ENCODE data around the gene CTSH.

CTSH gene

DNA sequence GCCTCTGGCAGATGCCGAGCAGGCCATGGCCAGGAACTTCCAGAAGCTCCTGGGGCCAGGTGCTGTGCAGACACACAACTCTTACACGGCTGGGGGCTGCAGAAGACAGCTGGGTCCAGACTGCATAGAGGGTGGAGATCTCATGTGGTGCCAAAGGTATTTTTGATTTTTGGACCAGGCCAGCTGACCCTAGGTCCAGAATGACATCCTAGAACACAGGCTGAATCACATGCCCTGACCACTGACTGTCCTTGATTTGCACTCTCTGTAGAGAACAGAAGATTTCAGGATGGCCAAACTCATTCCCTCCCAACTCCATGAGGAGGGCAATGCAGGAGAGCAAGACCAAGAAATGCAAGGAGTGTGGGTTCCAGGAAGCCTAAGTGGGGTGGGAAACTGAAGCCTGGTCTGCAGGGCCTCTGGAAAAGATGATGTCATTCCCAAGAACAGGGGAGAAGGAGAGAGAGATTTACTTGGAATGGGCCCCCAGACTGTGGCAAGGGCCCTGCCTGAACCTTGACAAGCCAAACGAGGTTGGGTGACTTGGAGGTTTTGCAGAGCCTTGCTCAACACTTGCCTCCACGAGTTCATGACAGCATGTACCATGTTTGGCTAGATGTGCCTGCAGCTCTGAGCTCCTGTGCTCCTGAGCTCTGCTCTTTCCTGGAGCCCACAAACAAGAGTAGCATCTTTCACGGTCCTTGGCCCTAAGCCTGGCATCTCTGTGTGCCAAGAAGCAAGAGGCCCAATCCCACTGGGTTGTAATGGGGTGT lies 38.5 kb upstream of the CTSH start:
- ChIA-PET POLR2A (ENCODE audit: low non-redundant PET) (no interaction called here), CTCF (no interaction called here)
- no peak overlapping the region for H3K27ac ChIP-seq
- TF ChIP-seq, protein P1, sequence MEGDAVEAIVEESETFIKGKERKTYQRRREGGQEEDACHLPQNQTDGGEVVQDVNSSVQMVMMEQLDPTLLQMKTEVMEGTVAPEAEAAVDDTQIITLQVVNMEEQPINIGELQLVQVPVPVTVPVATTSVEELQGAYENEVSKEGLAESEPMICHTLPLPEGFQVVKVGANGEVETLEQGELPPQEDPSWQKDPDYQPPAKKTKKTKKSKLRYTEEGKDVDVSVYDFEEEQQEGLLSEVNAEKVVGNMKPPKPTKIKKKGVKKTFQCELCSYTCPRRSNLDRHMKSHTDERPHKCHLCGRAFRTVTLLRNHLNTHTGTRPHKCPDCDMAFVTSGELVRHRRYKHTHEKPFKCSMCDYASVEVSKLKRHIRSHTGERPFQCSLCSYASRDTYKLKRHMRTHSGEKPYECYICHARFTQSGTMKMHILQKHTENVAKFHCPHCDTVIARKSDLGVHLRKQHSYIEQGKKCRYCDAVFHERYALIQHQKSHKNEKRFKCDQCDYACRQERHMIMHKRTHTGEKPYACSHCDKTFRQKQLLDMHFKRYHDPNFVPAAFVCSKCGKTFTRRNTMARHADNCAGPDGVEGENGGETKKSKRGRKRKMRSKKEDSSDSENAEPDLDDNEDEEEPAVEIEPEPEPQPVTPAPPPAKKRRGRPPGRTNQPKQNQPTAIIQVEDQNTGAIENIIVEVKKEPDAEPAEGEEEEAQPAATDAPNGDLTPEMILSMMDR (conservative IDR thresholded peaks at IDR 0.05; ENCODE audit: low read depth), result no peak
- DNase-seq (ENCODE audit: low spot score), result no peak

DNA sequence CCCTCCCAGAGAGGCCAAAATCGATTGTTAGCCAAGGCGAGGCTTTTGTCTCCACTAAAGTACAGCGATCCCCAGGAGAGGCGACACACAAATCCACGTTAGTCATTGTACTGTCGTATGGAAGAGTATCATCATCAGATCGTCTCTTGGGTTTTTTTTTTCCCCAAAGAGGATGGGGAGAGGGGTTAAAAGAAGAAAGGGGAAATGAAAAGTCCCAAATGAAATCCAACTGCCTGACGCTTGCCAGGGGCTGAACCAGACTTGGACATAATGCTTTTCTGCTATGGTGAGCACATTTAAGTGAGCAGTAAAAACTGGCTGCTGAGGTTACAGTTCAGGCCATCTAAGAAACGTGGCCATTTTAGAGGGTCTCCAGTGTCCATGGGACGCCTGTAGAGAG lies 37.9 kb upstream of the CTSH start:
- POLR2A ChIA-PET (ENCODE audit: low non-redundant PET), result no interaction called here
- DNase-seq (ENCODE audit: low spot score), result no peak
- H3K27ac ChIP-seq, result no peak overlapping the region
- TF ChIP-seq, protein P1 (conservative IDR thresholded peaks at IDR 0.05; ENCODE audit: low read depth), result no peak
- CTCF ChIA-PET, result no interaction called here

DNA sequence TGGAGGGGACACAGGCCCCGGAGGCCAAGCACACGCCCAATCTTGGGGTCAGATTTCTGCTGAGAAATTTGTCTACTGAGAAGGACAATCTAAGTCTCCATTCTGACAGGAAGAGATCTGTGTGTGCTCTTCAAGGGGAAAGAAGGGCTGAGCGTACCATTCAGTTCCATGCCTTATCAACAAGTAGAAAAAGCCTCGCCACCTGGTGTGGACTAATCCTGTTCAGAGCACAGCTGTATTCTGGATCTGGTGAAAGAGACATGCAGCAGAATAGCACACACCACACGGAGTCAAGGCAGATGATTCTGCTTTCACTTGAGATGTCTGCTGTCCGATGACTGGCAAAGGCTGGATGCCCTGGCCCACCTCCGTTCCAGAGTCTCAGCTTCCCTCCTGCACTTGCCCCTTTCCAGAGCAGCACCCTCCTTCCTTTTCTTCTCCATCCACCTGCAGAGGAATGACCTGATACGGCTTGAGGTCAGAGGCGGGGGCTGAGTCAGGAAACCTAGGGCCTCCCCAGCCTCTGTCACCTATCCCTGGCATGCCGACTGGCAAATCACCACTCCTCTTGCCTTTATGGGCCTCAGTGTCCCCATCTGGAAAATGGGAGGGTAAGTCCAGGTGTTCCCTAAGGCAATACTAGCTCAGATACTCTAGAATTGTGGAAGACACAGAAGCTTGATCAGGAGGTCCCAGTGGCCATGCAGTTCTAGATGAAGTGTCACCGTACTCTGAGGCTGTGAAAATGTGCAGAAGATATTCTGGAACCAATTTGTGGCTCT lies 36.9 kb upstream of the CTSH start:
- CTCF ChIA-PET, result interaction anchor here (0.6 to 0.7 kb wide), 2 partner anchors 109 to 1283 kb away, joined by 3 read pairs; no protein-coding TSS in a partner anchor
- TF ChIP-seq, protein P1 (conservative IDR thresholded peaks at IDR 0.05; ENCODE audit: low read depth), result no peak

DNA sequence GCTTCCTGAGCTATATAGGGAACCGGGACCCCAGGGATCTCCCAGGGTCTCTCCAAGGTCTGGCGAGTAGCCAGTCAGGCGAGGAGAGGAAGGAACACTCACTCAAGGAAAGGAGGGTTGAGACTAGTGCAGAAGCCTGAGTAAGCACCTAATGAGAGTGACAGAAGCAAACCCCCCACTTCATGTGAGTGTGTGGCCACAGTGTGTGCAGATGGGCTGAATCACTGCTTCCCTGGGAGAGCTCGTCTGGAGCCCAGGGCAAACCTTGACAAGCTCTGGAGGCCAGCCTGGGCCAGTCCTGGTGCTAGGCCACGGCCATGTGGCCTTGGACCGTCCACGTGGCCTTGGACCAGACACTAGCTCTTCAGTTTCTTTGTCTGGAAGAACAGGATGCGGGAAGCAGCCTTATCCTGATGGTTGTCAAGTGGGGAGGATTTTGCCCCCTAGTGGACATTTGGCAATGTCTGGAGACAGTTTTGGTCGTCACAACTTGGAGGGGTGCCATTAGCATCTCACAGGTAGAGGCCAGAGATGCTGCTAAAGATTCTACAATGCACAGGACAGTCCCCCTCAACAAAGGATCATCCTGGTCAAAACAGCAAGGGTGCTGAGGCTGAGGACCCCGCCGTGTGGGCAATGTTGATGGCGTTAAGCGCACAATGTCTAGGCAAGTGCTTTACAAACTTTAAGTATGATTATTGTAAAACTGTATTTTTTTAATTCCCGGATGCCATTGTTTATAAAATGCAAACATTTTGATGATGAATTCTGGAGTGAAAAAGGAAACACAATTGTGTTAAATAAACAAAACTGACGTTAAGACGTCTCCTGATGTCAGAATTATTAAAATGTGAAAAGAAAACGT lies 34.8 kb upstream of the CTSH start:
- peak overlapping the region; percentile 6; the same call in 1 of the 2 replicates for H3K27ac ChIP-seq
- TF ChIP-seq, protein P1 (conservative IDR thresholded peaks at IDR 0.05; ENCODE audit: low read depth), result peak; percentile 66
- peak; percentile 76 for DNase-seq (ENCODE audit: low spot score)
- POLR2A ChIA-PET (ENCODE audit: low non-redundant PET), result no interaction called here
- CTCF ChIA-PET, result interaction anchor here (0.6 to 2.3 kb wide), 13 partner anchors 9 to 400 kb away, joined by 3 to 10 read pairs (median 3); partner anchors contain the start of gene CTSH

More for the DNA sequence above, 36.9 kb upstream of the CTSH start:
- no peak for DNase-seq (ENCODE audit: low spot score)
- POLR2A ChIA-PET (ENCODE audit: low non-redundant PET), result no interaction called here
- no peak overlapping the region for H3K27ac ChIP-seq

DNA sequence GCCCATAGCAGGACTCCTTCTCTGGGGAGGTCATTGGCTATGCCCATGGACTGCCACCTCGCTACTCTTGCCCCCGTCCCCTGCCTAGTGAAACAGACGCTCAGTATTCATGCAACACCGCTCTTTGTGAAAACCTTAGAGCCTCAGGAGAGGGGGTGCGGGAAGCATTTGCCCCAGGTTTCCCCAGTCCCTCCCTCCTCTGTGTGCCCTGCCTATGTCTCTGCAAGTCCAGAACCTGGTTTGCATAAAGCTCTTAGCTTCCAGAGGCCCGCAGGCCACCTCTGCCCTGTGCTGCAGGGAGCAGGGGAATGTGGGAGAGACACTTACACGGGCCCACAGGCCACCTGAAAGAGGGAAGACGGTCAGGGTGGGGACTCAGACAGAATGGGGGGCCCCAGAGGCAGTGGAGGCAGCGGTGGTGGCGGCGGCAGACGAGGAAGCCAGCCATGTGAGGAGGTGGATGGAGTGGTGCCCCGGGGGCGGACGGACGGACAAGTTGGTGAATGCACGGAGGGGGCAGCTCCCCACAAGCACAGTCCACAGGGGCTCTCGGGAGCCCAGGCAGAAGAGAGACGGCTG lies 33.8 kb upstream of the CTSH start:
- no peak for DNase-seq (ENCODE audit: low spot score)

More for the DNA sequence above, 33.8 kb upstream of the CTSH start:
- ChIA-PET CTCF (interaction anchor here (1.6 to 2.2 kb wide), 2 partner anchors 8 to 206 kb away, joined by 5 to 7 read pairs; no protein-coding TSS in a partner anchor), POLR2A (ENCODE audit: low non-redundant PET) (no interaction called here)
- H3K27ac ChIP-seq, result no peak overlapping the region
- TF ChIP-seq, protein P1 (conservative IDR thresholded peaks at IDR 0.05; ENCODE audit: low read depth), result no peak
